PC-9 (cell line): ENCODE results near the gene PAFAH2. TPM values are rescaled to one million over a fixed set of nuclear protein-coding genes. Genes with fewer than 3 reads are reported as not detected.

Source experiments
- BruUV-seq: library from RNA; stranded (reverse); fragments of 400-500 nt; replicated peaks from 2 replicates; lab custom pipeline; 2021; lab: Mats Ljungman, UMichigan
- CTCF ChIA-PET: fragments of 300-600 bp; sonication (Branson Sonifier 250); formaldehyde crosslinking; loops from one replicate; lab custom pipeline; 2022; ENCODE audit warnings: antibody characterized with exemption; lab: Charles Lee
- POLR2A ChIA-PET: fragments of 300-600 bp; sonication (Branson Sonifier 250); formaldehyde crosslinking; loops from one replicate; lab custom pipeline; 2022; ENCODE audit warnings: antibody characterized with exemption; ENCODE audit not compliant: unreplicated experiment; lab: Charles Lee
- DNase-seq, 2 experiments: peaks; one replicate each; pipeline versions ENCODE4 v3.0.0 to v3.0.0-alpha.2; 2015 to 2022; ENCODE audit warnings: mixed read lengths in 1 of 2
- H2AFZ ChIP-seq: fragments of 200-600 bp; sonication (generic); 2 replicates; pipeline ENCODE4 v1.8.1; 2017; ENCODE audit warnings: antibody characterized with exemption
- H3F3A ChIP-seq: fragments of 200-600 bp; sonication (generic); 2 replicates; pipeline ENCODE4 v1.8.1; 2017; ENCODE audit warnings: antibody characterized with exemption, mild to moderate bottlenecking, low read depth; ENCODE audit not compliant: insufficient read depth
- H3K27ac ChIP-seq: fragments of 200-600 bp; sonication (generic); 2 replicates; pipeline ENCODE4 v1.6.1; 2016; ENCODE audit warnings: mixed run types
- H3K27me3 ChIP-seq: fragments of 200-600 bp; sonication (generic); 2 replicates; pipeline ENCODE4 v1.6.1; 2016; ENCODE audit warnings: low read depth, mixed run types; ENCODE audit not compliant: insufficient read depth
- H3K36me3 ChIP-seq: fragments of 200-600 bp; sonication (generic); 2 replicates; pipeline ENCODE4 v1.6.1; 2016; ENCODE audit warnings: low read depth, mixed run types
- H3K4me1 ChIP-seq: fragments of 200-600 bp; sonication (generic); replicated peaks from 2 replicates; pipeline ENCODE4 v1.6.1; 2016; ENCODE audit warnings: mixed run types; ENCODE audit not compliant: insufficient read depth
- H3K4me2 ChIP-seq: fragments of 200-600 bp; sonication (generic); 2 replicates; pipeline ENCODE4 v1.6.1; 2017; ENCODE audit warnings: mixed run types
- H3K4me3 ChIP-seq: fragments of 200-600 bp; sonication (generic); 2 replicates; pipeline ENCODE4 v1.6.1; 2016; ENCODE audit warnings: mixed run types
- H3K79me2 ChIP-seq: fragments of 200-600 bp; sonication (generic); 2 replicates; pipeline ENCODE4 v1.6.1; 2017; ENCODE audit warnings: low read depth, mixed run types
- H3K9me2 ChIP-seq: fragments of 200-600 bp; sonication (generic); 2 replicates; pipeline ENCODE4 v1.8.1; 2017; ENCODE audit warnings: mild to moderate bottlenecking; ENCODE audit not compliant: insufficient read depth
- H3K9me3 ChIP-seq: fragments of 200-600 bp; sonication (generic); 2 replicates; pipeline ENCODE4 v1.8.1; 2016; ENCODE audit warnings: low read depth; ENCODE audit not compliant: insufficient read depth
- H4K20me1 ChIP-seq: fragments of 200-600 bp; sonication (generic); 2 replicates; pipeline ENCODE4 v1.8.1; 2017; ENCODE audit not compliant: insufficient read depth
- CTCF ChIP-seq: fragments of 200-600 bp; sonication (generic); conservative IDR thresholded peaks from 2 replicates; pipeline ENCODE4 v1.6.1; 2017; ENCODE audit warnings: mixed run types, antibody characterized with exemption, mild to moderate bottlenecking, moderate library complexity
- EZH2 ChIP-seq: fragments of 200-600 bp; sonication (generic); IDR thresholded peaks from 2 replicates; pipeline ENCODE4 v1.8.0; 2017; ENCODE audit warnings: antibody characterized with exemption, low read depth
- intact Hi-C: fragments of 100-400 bp; cut with micrococcal nuclease; formaldehyde crosslinking; loops from one replicate; pipeline ENCODE4 v1.10.0; 2022; ENCODE audit not compliant: unreplicated experiment
- total RNA-seq: library from RNA; stranded (reverse); gene quantifications from 2 replicates; pipeline ENCODE4 v1.2.3, GENCODE V29; 2021

The PAFAH2 gene
- total RNA-seq, 1 experiment from 2014 or later = 13.9 TPM

- no peak for DNase-seq
- Histone ChIP-seq H3F3A (no peaks in the 10 kb centered on the region), H3K9me2 (no peaks in the 10 kb centered on the region), H3K4me1 (no peaks in the 10 kb centered on the region; the same call in 1 of the 2 replicates), H3K27me3 (no peaks in the 10 kb centered on the region), H3K27ac (no peak overlapping the region), H4K20me1 (no peaks in the 10 kb centered on the region), H3K79me2 (no peaks in the 10 kb centered on the region), H3K4me2 (no peak overlapping the region), H3K9me3 (no peaks in the 10 kb centered on the region), H2AFZ (no peak overlapping the region), H3K4me3 (no peak overlapping the region), H3K36me3 (no peaks in the 10 kb centered on the region)
- ChIA-PET POLR2A (no interaction called here), CTCF (interaction anchor here (0.6 kb wide), 1 partner anchor 90 kb away, joined by 3 read pairs; no protein-coding TSS in a partner anchor)
- intact Hi-C loops = no loop called here
- TF ChIP-seq EZH2 (no peak), CTCF (no peak)
- BruUV-seq = no TSS peak
These were observed 83.5 kb downstream of the PAFAH2 start for GRCh38 chr1:25914074-25914995.

- no peak overlapping the region for H3K27ac ChIP-seq
- H3K4me1 ChIP-seq = no peaks in the 10 kb centered on the region; the same call in 1 of the 2 replicates
- H3K79me2 ChIP-seq = no peaks in the 10 kb centered on the region
- no peaks in the 10 kb centered on the region for H3K36me3 ChIP-seq
- DNase-seq = no peak
- CTCF ChIA-PET = no interaction called here
- no peaks in the 10 kb centered on the region for H4K20me1 ChIP-seq
- no TSS peak for BruUV-seq
- no peak overlapping the region for H3K4me2 ChIP-seq
- intact Hi-C loops = no loop called here
- no peak overlapping the region for H3K4me3 ChIP-seq
- POLR2A ChIA-PET = no interaction called here
- H3K27me3 ChIP-seq = no peaks in the 10 kb centered on the region
- TF ChIP-seq EZH2 = no peak
- no peak for TF ChIP-seq CTCF
- no peak overlapping the region for H2AFZ ChIP-seq
- H3K9me3 ChIP-seq = no peaks in the 10 kb centered on the region
- no peaks in the 10 kb centered on the region for H3F3A ChIP-seq
- H3K9me2 ChIP-seq = no peaks in the 10 kb centered on the region
These were observed 84.7 kb downstream of the PAFAH2 start for GRCh38 chr1:25913206-25913605.

- Histone ChIP-seq H3K9me2 (no peaks in the 10 kb centered on the region), H3K4me2 (no peak overlapping the region), H3K79me2 (no peaks in the 10 kb centered on the region), H3F3A (no peaks in the 10 kb centered on the region), H3K4me3 (no peak overlapping the region), H4K20me1 (no peaks in the 10 kb centered on the region), H2AFZ (no peak overlapping the region), H3K27ac (no peak overlapping the region), H3K27me3 (no peaks in the 10 kb centered on the region), H3K9me3 (no peaks in the 10 kb centered on the region), H3K36me3 (no peaks in the 10 kb centered on the region), H3K4me1 (no peaks in the 10 kb centered on the region; the same call in 1 of the 2 replicates)
- POLR2A ChIA-PET = interaction anchor here (0.5 to 0.6 kb wide), 2 partner anchors 9 to 14 kb away, joined by 4 to 8 read pairs; no protein-coding TSS in a partner anchor
- CTCF ChIA-PET = interaction anchor here (0.9 kb wide), 1 partner anchor 11 kb away, joined by 3 read pairs; no protein-coding TSS in a partner anchor
- intact Hi-C loops = no loop called here
- BruUV-seq = no TSS peak
- no peak for TF ChIP-seq CTCF
- no peak for TF ChIP-seq EZH2
- no peak for DNase-seq
These were observed 85.6 kb downstream of the PAFAH2 start for GRCh38 chr1:25912076-25912831.
